ENCODE results near the gene C20orf141.

DNA sequence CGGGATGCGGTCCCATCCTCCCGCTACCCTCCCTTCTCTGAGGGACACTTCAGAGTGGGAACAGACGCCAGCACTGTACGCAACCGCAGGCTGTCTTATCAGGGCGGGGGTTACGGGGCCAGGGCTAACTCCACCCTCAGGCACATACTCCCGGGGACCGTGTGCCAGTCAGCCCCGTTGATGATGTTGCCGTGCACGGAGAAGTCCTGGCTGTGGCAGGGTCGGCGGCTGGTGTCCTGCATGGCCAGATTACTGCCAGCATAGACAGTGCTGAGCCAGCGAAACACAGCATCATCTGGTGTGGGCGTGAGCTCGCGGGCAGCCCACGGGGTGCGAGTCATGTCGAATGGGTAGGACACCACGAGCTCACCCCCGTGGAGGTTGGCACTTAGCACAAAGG lies 19.3 kb upstream of the C20orf141 start:
- TF ChIP-seq CTCF (IDR thresholded peaks at IDR 0.05; ENCODE audit: insufficient read depth, low read depth, low read length) (no peak), EZH2 (IDR thresholded peaks at IDR 0.05; ENCODE audit: insufficient read depth, low read length) (no peak)
